ENCODE data around the gene ATG7.
"Not testable (repeated sequence)": the region's sequence is repeated elsewhere in the genome, so short reads cannot be mapped to it uniquely, and the experiment has no call there.

ATG7 gene

GRCh38 chr3:11390411-11391131, 118.4 kb downstream of the ATG7 start:
- DNase-seq: no peak

- no peak for DNase-seq
Observed at GRCh38 chr3:11391174-11391879, 119.1 kb downstream of the ATG7 start.

GRCh38 chr3:11392014-11392859, 120.0 kb downstream of the ATG7 start:
- DNase-seq: peak; percentile 91

- no peak for DNase-seq
Observed at GRCh38 chr3:11392860-11393114, 120.6 kb downstream of the ATG7 start.

GRCh38 chr3:11393401-11393800, 121.2 kb downstream of the ATG7 start:
- no peak for DNase-seq

GRCh38 chr3:11394392-11394791, 122.2 kb downstream of the ATG7 start:
- no peak for DNase-seq

GRCh38 chr3:11400213-11400612, 128.0 kb downstream of the ATG7 start:
- no peak for DNase-seq

GRCh38 chr3:11401434-11401833, 129.2 kb downstream of the ATG7 start:
- no peak for DNase-seq

GRCh38 chr3:11405323-11405722, 133.1 kb downstream of the ATG7 start:
- DNase-seq: no peak

GRCh38 chr3:11407644-11408043, 135.4 kb downstream of the ATG7 start:
- DNase-seq: no peak

GRCh38 chr3:11408324-11408859, 136.2 kb downstream of the ATG7 start:
- DNase-seq: not testable (repeated sequence)

GRCh38 chr3:11410564-11410963, 138.4 kb downstream of the ATG7 start:
- DNase-seq: no peak

GRCh38 chr3:11411956-11412355, 139.8 kb downstream of the ATG7 start:
- DNase-seq: no peak

GRCh38 chr3:11413071-11413470, 140.9 kb downstream of the ATG7 start:
- DNase-seq: peak; percentile 21

- no peak for DNase-seq
Observed at GRCh38 chr3:11415099-11415498, 142.9 kb downstream of the ATG7 start.

- DNase-seq: no peak
Observed at GRCh38 chr3:11420066-11420465, 147.9 kb downstream of the ATG7 start.

GRCh38 chr3:11422291-11422690, 150.1 kb downstream of the ATG7 start:
- DNase-seq: no peak

- DNase-seq: no peak
Observed at GRCh38 chr3:11423868-11424267, 151.7 kb downstream of the ATG7 start.

- no peak for DNase-seq
Observed at GRCh38 chr3:11424277-11424676, 152.1 kb downstream of the ATG7 start.

GRCh38 chr3:11430207-11430606, 158.0 kb downstream of the ATG7 start:
- DNase-seq: no peak

- DNase-seq: no peak
Observed at GRCh38 chr3:11430624-11431023, 158.4 kb downstream of the ATG7 start.

GRCh38 chr3:11431319-11431718, 159.1 kb downstream of the ATG7 start:
- DNase-seq: no peak

GRCh38 chr3:11434017-11434526, 161.9 kb downstream of the ATG7 start:
- peak; percentile 71 for DNase-seq
